ELR (cell line): ENCODE data around the gene SPNS3.

ENCODE experiments used
- DNase-seq: peaks from one replicate; pipeline ENCODE4 v3.0.0-alpha.2; 2015; ENCODE audit warnings: low read depth

SPNS3 gene

GRCh38 chr17:4433515-4434031, at the start of gene SPNS3:
Gene SPNS3 (plus strand): TSS chr17:4433940. CDS start chr17:4433968, 28 bp downstream.
- DNase-seq, result peak; percentile 24

- no peak for DNase-seq
Measured at GRCh38 chr17:4386406-4386805, 47.3 kb upstream of the SPNS3 start.

GRCh38 chr17:4387137-4387536, 46.6 kb upstream of the SPNS3 start:
- DNase-seq, result no peak

DNA sequence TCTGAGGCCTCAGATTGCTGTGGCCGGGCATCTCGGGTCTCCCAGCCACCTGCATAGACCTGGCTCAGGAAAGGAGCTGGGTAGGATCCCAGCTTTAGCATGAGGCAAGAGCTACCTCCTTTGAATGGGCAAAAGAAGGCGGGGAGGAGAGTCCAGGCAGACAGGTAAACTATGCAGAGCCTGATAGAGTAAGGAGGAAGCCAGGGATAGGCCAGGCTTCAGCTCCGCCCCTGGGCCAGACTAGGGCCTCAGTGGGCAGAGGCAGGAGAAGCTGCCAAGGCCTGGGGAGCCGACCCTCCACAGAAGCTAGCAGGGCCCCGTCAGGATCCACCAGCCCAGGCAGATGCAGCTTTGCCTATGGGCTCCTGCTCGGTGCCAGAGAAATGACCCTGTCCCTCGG, 44.7 kb upstream of the SPNS3 start:
- no peak for DNase-seq

GRCh38 chr17:4393806-4394205, 39.9 kb upstream of the SPNS3 start:
- no peak for DNase-seq

DNA sequence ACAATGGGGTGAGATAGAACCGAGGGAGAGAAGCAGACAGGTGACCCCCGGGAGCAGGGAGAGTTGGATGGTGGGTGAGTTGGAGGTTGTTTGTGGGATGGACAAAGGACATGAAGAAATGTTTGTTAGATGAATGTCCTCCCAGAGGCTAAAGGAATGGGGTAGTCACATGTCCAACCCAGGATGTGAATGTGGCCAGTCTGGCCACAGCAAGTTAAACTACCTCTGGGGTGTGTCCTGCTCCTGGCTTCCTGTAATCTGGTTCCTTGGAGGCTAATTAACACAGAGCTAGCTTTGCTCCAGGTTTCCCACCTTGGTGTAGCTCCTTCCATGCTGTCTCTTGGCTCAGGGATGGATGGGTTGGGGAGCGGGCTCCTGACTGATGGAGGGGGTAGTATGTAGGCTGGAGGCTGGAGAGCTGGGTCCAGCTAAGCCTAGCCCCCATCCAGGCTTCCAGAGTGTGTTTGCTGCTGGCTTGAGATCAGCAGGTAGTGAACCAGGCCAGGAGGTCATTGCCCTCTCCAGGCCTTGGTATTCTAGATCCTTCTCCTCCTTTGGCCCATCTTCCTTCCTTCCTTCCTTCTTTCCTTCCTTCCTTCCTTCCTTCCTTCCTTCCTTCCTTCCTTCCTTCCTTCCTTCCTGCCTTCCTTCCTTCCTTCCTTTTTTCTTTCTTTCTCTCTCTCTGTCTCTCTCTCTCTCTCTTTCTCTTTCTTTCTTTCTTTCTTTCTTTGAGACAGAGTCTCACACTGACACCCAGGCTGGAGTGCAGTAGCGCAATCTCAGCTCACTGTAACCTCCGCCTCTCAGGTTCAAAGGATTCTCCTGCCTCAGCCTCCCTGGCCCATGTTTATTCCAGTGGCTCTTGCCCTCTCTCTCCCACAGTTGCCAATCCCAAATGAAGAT, 39.3 kb upstream of the SPNS3 start:
- peak; percentile 75 for DNase-seq

GRCh38 chr17:4395111-4395478, 38.6 kb upstream of the SPNS3 start:
- no peak for DNase-seq

DNA sequence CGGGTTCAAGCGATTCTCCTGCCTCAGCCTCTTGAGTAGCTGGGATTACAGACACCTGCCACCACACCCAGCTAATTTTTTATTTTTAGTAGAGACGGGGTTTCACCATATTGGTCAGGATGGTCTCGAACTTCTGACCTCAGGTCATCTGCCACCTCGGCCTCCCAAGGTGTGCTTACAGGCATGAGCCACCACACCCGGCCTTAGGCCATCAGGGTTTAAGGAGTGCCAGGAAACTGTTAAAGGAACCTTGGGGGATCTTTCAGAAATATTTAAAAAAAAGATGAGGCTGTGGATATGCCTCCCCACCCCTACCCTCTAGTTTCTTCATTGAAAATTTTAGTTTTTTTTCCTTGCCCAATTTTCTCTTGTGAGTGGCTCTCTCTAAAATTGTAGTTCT, 35.9 kb upstream of the SPNS3 start:
- DNase-seq, result no peak

- DNase-seq, result no peak
Measured at GRCh38 chr17:4405038-4405669, 28.6 kb upstream of the SPNS3 start.

- no peak for DNase-seq
Measured at GRCh38 chr17:4405699-4406098, 28.0 kb upstream of the SPNS3 start.

DNA sequence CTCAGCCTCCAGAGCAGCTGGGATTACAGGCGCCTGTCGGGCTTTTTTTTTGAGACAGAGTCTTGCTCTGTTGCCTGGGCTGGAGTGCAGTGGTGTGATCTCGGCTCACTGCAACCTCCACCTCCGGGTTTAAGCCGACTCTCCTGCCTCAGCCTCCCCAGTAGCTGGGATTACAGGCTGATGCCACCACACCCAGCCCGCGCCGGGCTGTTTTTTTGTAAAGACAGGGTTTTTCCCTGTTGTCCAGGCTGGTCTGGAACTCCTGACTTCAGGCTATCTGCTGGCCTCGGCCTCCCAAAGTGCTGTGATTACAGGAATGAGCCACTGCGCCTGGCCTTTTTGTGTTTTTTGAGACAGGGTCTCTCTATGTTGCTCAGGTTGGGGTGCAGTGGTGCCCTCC, 27.4 kb upstream of the SPNS3 start:
- no peak for DNase-seq

DNA sequence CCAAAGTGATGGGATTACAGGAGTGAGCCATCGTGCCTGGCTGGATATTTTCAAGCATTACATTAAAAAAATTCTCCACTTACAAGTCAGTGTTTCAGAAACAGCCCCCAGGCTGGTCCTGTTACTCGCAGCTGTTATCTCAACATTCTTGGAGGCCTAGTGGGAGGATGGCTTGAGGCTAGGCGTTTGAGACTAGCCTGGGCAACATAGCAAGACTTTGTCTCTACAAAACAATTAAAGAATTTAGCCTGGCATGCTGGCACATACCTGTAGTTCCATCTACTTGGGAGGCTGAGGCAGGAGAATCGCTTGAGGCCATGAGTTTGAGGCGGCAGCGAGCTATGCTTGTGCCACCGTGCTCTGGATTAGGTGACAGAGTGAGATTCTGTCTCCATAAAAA, 26.5 kb upstream of the SPNS3 start:
- DNase-seq, result peak; percentile 26

- peak; percentile 52 for DNase-seq
Measured at GRCh38 chr17:4407851-4408250, 25.9 kb upstream of the SPNS3 start.

GRCh38 chr17:4409659-4410058, 24.1 kb upstream of the SPNS3 start:
- DNase-seq, result no peak

DNA sequence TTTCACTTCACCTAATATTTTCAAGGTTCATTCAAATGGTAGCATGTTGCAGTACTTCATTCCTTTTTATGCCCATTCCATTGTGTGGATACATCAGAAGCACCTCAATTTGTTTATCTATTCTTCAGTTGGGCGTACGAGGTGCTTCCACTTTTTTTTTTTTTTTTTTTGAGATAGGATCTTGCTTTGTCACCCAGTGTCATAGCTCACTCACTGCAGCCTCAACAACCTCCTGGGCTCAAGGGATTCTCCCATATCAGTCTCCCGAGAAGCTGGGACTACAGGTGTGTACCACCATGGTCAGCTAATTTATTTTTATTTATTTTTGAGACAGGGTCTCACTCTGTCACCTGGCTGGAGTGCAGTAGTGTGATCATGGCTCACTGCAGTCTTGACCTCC, 22.5 kb upstream of the SPNS3 start:
- no peak for DNase-seq

- DNase-seq, result peak; percentile 89
Measured at GRCh38 chr17:4412933-4413831, 20.6 kb upstream of the SPNS3 start.

DNA sequence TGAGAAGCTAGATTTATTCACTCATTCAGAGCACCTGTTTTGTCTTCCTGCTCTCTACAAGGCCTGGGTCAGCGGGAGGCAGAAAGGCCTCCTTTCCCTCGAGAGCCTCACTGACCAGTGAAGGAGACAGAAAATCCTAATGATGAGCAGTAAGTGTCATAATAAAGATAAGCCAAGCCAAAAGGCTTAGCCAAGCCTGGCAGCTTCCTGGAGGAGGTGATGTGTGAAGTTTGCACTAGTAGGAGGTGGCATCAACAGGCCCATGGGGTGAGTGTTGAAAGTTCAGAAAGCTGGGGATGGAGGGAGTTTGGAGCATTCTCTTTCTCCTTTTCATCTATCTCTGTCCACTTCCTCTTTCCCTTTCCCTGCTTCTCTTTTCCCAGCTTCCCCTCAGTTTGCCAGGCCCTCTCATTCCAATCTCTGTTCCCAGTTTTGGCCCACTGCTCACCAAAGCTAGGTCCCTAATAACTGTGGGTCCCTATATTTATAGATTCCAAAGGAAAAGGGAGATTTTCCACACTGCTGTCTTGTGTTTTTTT, 16.5 kb upstream of the SPNS3 start:
- no peak for DNase-seq

- DNase-seq, result peak; percentile 79
Measured at GRCh38 chr17:4420692-4421131, 13.0 kb upstream of the SPNS3 start.

DNA sequence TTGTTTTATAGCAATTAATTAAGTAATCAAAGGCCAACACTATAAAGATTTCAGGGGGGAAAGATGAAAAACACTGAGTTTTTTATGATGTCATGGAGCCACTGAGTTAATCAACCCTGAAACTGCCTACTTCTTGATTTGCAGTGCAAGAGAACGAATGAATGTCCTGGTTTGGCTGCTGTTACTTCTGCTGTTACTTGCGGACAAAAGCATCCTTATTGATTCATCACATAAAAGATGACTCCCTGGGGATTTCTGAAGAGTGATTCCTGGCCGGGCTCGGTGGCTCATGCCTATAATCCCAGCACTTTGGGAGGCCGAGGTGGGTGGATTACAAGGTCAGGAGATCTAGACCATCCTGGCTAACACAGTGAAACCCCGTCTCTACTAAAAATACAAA, 10.9 kb upstream of the SPNS3 start:
- DNase-seq, result no peak

DNA sequence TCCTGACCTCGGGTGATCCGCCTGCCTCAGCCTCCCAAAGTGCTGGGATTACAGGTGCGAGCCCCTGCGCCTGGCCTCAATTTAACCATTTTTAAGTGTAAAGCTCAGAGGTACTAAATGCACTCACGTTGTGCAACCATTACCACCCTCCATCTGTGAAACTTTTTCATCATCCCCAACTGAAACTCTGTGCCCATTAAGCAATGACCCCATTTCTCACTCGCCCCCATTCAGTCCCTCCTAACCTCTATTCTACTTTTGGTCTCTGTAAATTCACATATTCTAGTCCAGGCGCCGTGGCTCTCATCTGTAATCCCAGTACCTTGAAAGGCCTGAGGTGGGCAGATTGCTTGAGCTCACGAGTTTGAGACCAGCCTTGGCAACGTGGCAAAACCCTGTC, 8.3 kb upstream of the SPNS3 start:
- no peak for DNase-seq

- no peak for DNase-seq
Measured at GRCh38 chr17:4426499-4427208, 7.1 kb upstream of the SPNS3 start.
